Mesenchymal stem cell (in vitro differentiated cells and primary cell): Measurements from ENCODE around the gene ABI3BP.

Experiments
- DNase-seq: peaks from one replicate; pipeline ENCODE4 v3.0.0-alpha.2; 2013
- H2AFZ ChIP-seq: one replicate; pipeline ENCODE4 v1.6.1; 2013; ENCODE audit warnings: low read depth, mild to moderate bottlenecking, control low read depth, inconsistent platforms, low read length, moderate library complexity
- H2AK5ac ChIP-seq: 2 replicates; pipeline ENCODE4 v1.6.1; 2013; ENCODE audit warnings: low read length, moderate library complexity, mild to moderate bottlenecking, inconsistent platforms; ENCODE audit not compliant: severe bottlenecking
- H2BK120ac ChIP-seq: one replicate; pipeline ENCODE4 v1.6.1; 2013; ENCODE audit warnings: low read depth, mild to moderate bottlenecking, inconsistent platforms, low read length, moderate library complexity
- H2BK12ac ChIP-seq, 2 experiments: one replicate each; pipeline ENCODE4 v1.6.1; 2013; ENCODE audit warnings: inconsistent platforms in 2 of 2, low read length in 2 of 2, mild to moderate bottlenecking in 2 of 2, moderate library complexity in 2 of 2, control low read depth in 1 of 2
- H2BK15ac ChIP-seq: one replicate; pipeline ENCODE4 v1.6.1; 2013; ENCODE audit warnings: mild to moderate bottlenecking, low read depth, inconsistent platforms; ENCODE audit not compliant: poor library complexity, severe bottlenecking
- H2BK5ac ChIP-seq: 2 replicates; pipeline ENCODE4 v1.6.1; 2013; ENCODE audit warnings: low read depth, mild to moderate bottlenecking, low read length, control low read depth, inconsistent platforms; ENCODE audit not compliant: poor library complexity, severe bottlenecking
- H3K14ac ChIP-seq, 2 experiments: one replicate each; pipeline ENCODE4 v1.6.1; 2013; ENCODE audit warnings: inconsistent platforms in 2 of 2, low read length in 2 of 2, control low read depth in 1 of 2, mild to moderate bottlenecking in 1 of 2, moderate library complexity in 1 of 2
- H3K18ac ChIP-seq, 2 experiments: one replicate each; pipeline ENCODE4 v1.6.1; 2013; ENCODE audit warnings: inconsistent platforms in 2 of 2, low read length in 2 of 2, control low read depth in 1 of 2, low read depth in 1 of 2, mild to moderate bottlenecking in 1 of 2
- H3K23ac ChIP-seq, 2 experiments: one replicate each; pipeline ENCODE4 v1.6.1; 2013; ENCODE audit warnings: inconsistent platforms in 2 of 2, low read length in 2 of 2, mild to moderate bottlenecking in 2 of 2, moderate library complexity in 2 of 2, control low read depth in 1 of 2
- H3K27ac ChIP-seq: 2 replicates; pipeline ENCODE4 v1.5.1; 2013; ENCODE audit warnings: mild to moderate bottlenecking, moderate library complexity, low read length, control low read depth, inconsistent platforms; ENCODE audit not compliant: poor library complexity, severe bottlenecking
- H3K27me3 ChIP-seq, 2 experiments: 2 replicates each; pipeline versions ENCODE4 v1.6.1 to v1.7.0; 2013; ENCODE audit warnings: low read length in 2 of 2, mild to moderate bottlenecking in 2 of 2, moderate library complexity in 2 of 2, control low read depth in 1 of 2, inconsistent platforms in 1 of 2; ENCODE audit not compliant: control insufficient read depth in 1 of 2, insufficient read depth in 1 of 2
- H3K36me3 ChIP-seq, 2 experiments: 2 replicates each; pipeline versions ENCODE4 v1.6.1 to v1.7.0; 2013; ENCODE audit warnings: low read length in 2 of 2, control low read depth in 1 of 2, inconsistent platforms in 1 of 2, low read depth in 1 of 2, mild to moderate bottlenecking in 1 of 2; ENCODE audit not compliant: insufficient read depth in 2 of 2, control insufficient read depth in 1 of 2
- H3K4ac ChIP-seq, 2 experiments: one replicate each; pipeline ENCODE4 v1.6.1; 2013; ENCODE audit warnings: inconsistent platforms in 2 of 2, low read length in 2 of 2, mild to moderate bottlenecking in 2 of 2, moderate library complexity in 2 of 2, control low read depth in 1 of 2, low read depth in 1 of 2
- H3K4me1 ChIP-seq: 2 replicates; pipeline ENCODE4 v1.6.1; 2013; ENCODE audit warnings: low read depth, low read length, control low read depth; ENCODE audit not compliant: control insufficient read depth, insufficient read depth
- H3K4me2 ChIP-seq: 2 replicates; pipeline ENCODE4 v1.6.1; 2013; ENCODE audit warnings: low read length, mild to moderate bottlenecking, inconsistent platforms; ENCODE audit not compliant: poor library complexity, severe bottlenecking
- H3K4me3 ChIP-seq, 2 experiments: 2 replicates each; pipeline versions ENCODE4 v1.5.1 to v1.7.0; 2013; ENCODE audit warnings: low read length in 2 of 2, mild to moderate bottlenecking in 2 of 2, control low read depth in 1 of 2, low read depth in 1 of 2; ENCODE audit not compliant: insufficient read depth in 1 of 2
- H3K79me1 ChIP-seq: replicated peaks from 2 replicates; pipeline ENCODE4 v1.6.1; 2013; ENCODE audit warnings: mild to moderate bottlenecking, control low read depth, low read length, inconsistent platforms; ENCODE audit not compliant: poor library complexity, severe bottlenecking
- H3K9ac ChIP-seq: 2 replicates; pipeline ENCODE4 v1.7.0; 2013; ENCODE audit warnings: mild to moderate bottlenecking, low read length, moderate library complexity
- H3K9me3 ChIP-seq: 2 replicates; pipeline ENCODE4 v1.7.0; 2013; ENCODE audit warnings: mild to moderate bottlenecking, low read length; ENCODE audit not compliant: control insufficient read depth
- H4K8ac ChIP-seq: one replicate; pipeline ENCODE4 v1.6.1; 2013; ENCODE audit warnings: inconsistent platforms, mild to moderate bottlenecking, low read length, moderate library complexity
- H4K91ac ChIP-seq: one replicate; pipeline ENCODE4 v1.6.1; 2013; ENCODE audit warnings: mild to moderate bottlenecking, low read length, inconsistent platforms
- WGBS: methylation state at CpG from one replicate; pipeline ENCODE4 v1.1.7; 2013; ENCODE audit warnings: mixed read lengths; 5-methylcytosine and 5-hydroxymethylcytosine counted together

Gene ABI3BP

DNA sequence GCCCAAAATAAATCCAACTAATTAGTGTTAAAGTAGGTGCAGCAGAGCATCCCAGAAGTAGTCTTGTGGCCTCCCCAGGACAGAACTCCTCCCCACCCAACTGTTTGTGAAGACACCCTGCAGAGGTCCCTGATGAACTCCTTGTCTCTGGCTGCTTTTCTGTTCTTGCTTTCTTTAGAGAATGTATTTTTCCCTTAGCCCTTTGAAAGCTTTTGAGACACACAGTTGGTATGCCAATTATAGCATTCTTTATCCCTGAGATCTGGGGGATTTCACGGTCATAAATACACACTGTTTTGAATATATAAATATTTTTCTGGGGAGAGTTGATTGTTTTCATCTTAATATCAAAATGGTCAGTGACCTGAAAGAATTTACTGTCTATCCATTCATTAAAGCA lies 274.1 kb downstream of the ABI3BP start:
- no peak overlapping the region for H3K18ac ChIP-seq
- peaks cover 5% of the 10 kb centered on the region for H3K4me1 ChIP-seq
- WGBS: no CpG with 5 or more reads among the region's 1 CpG
- no peak overlapping the region for H4K91ac ChIP-seq
- H3K27ac ChIP-seq: no peak overlapping the region
- no peak overlapping the region for H2AK5ac ChIP-seq
- H2BK15ac ChIP-seq: no peak overlapping the region
- no peaks in the 10 kb centered on the region for H3K27me3 ChIP-seq
- no peak overlapping the region for H3K4ac ChIP-seq
- no peaks in the 10 kb centered on the region for H3K9me3 ChIP-seq
- no peak overlapping the region for H3K14ac ChIP-seq
- DNase-seq: no peak
- H3K36me3 ChIP-seq: peaks cover 14 to 93% of the 10 kb centered on the region in 2 experiments
- no peak overlapping the region for H3K4me2 ChIP-seq
- no peak overlapping the region for H3K23ac ChIP-seq
- no peak overlapping the region for H2AFZ ChIP-seq
- no peak overlapping the region for H4K8ac ChIP-seq
- peaks cover 6% of the 10 kb centered on the region for H3K79me1 ChIP-seq
- no peak overlapping the region for H3K4me3 ChIP-seq
- no peak overlapping the region for H2BK5ac ChIP-seq
- no peak overlapping the region for H2BK120ac ChIP-seq
- no peak overlapping the region for H2BK12ac ChIP-seq
- peak overlapping the region; percentile 37 for H3K9ac ChIP-seq

DNA sequence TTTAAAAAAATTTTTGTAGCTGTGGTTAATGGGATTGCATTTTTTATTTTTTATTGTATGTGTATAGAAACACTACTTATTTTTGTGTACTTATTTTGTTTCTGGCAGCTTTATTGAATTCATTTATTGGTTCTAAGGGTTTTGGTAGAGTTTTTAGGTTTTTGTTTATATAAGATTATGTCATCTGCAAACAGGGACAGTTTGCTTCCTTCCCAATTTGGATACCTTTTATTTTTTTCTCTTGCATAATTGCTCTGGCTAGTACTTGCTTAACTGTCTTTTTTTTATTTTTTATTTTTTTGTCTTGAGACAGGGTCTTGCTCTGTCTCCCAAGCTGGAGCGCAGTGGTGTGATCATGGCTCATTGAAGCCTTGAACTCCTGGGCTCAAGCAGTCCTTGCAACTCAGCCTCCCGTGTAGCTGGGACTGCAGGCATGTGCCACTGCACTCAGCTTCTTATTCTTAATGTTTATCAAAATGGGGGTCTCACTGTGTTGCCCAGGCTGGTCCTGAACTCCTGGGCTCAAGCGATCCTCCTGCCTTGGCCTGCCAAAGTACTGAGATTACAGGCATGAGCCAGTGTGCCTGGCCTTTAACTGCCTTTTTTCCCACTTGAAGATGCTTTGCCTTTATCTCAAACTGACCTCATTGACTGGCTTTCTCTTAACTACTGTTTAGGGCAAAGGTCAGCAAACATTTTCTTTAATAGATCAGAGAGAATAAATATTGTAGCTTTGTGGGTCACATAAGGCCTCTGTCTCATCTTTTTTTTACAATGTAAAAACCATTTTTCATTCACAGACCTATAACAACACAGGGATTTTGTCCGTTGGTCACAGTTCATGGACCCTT lies 275.4 kb downstream of the ABI3BP start:
- H3K18ac ChIP-seq: no peak overlapping the region

DNA sequence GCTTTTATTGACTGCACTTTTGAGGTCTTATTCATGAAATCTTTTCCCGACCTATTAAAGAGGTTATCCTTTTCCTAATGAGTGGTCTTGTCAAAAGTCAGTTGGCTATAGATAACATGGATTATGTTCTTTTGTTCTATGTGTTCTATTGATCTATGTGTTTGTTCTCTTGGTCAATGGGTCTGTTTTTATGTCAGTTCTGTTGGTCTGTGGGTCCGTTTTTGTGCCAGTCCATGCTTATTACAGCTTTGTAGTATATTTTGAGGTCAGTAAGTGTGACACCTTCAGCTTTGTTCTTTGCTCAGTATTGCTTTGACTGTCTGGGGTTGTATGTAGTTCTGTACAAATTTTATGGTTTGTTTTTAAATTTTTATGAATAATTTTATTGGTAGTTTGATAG lies 276.2 kb downstream of the ABI3BP start:
- DNase-seq: no peak
- no peak overlapping the region for H2BK120ac ChIP-seq
- no peak overlapping the region for H3K9ac ChIP-seq
- H3K4me3 ChIP-seq: no peak overlapping the region
- H3K79me1 ChIP-seq: peaks cover 6% of the 10 kb centered on the region
- H3K9me3 ChIP-seq: no peaks in the 10 kb centered on the region
- no peak overlapping the region for H3K18ac ChIP-seq
- peaks cover 18 to 81% of the 10 kb centered on the region in 2 experiments for H3K36me3 ChIP-seq
- H2AK5ac ChIP-seq: no peak overlapping the region
- H3K23ac ChIP-seq: no peak overlapping the region
- H3K4me2 ChIP-seq: no peak overlapping the region
- no peak overlapping the region for H2BK15ac ChIP-seq
- 100% methylated on average over 2 of the region's 2 CpGs for WGBS
- H2BK5ac ChIP-seq: no peak overlapping the region
- no peak overlapping the region for H4K91ac ChIP-seq
- no peak overlapping the region for H2AFZ ChIP-seq
- no peak overlapping the region for H2BK12ac ChIP-seq
- H3K27ac ChIP-seq: no peak overlapping the region
- no peak overlapping the region for H4K8ac ChIP-seq
- H3K4ac ChIP-seq: no peak overlapping the region
- peaks cover 5% of the 10 kb centered on the region for H3K4me1 ChIP-seq
- H3K27me3 ChIP-seq: no peaks in the 10 kb centered on the region
- no peak overlapping the region for H3K14ac ChIP-seq

More for the DNA sequence above, 275.4 kb downstream of the ABI3BP start:
- Histone ChIP-seq H3K27me3 (no peaks in the 10 kb centered on the region), H3K4ac (no peak overlapping the region), H2BK120ac (no peak overlapping the region), H2BK12ac (no peak overlapping the region), H3K9me3 (no peaks in the 10 kb centered on the region), H3K79me1 (peaks cover 6% of the 10 kb centered on the region), H4K8ac (no peak overlapping the region), H2AFZ (no peak overlapping the region), H3K36me3 (peaks cover 18 to 89% of the 10 kb centered on the region in 2 experiments), H4K91ac (no peak overlapping the region), H3K4me2 (no peak overlapping the region), H3K14ac (no peak overlapping the region), H2AK5ac (no peak overlapping the region), H3K4me1 (peaks cover 5% of the 10 kb centered on the region), H3K23ac (peak overlapping the region in 1 of 2 experiments; percentile 42), H3K27ac (no peak overlapping the region), H3K4me3 (no peak overlapping the region), H2BK5ac (no peak overlapping the region), H3K9ac (no peak overlapping the region), H2BK15ac (no peak overlapping the region)
- WGBS: 97% methylated on average over 3 of the region's 4 CpGs
- DNase-seq: no peak

DNA sequence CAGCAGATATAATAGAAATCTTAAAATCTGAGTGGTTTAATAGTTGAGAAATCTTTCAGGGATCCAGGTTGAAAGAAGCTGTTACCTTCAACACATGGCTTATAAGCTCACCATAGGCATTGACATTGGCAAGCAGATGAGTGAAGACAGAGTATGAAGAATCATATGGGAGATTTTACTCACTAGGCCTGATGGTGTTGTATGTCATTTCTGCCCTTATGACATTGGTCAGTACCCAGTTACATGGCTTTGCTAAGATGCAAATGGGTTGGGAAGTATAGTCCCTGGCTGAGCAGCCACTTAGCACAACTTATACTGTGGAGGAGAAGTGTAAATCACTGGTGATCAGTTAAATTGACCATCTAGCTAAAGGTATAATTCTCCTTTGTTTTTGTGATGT lies 278.0 kb downstream of the ABI3BP start:
- Histone ChIP-seq H3K4me3 (no peak overlapping the region), H3K4me1 (peaks cover 6% of the 10 kb centered on the region), H2BK120ac (no peak overlapping the region), H3K14ac (no peak overlapping the region), H2BK12ac (no peak overlapping the region), H3K4me2 (no peak overlapping the region), H4K8ac (no peak overlapping the region), H3K27me3 (no peaks in the 10 kb centered on the region), H3K18ac (no peak overlapping the region), H3K4ac (no peak overlapping the region), H3K23ac (peak overlapping the region in 1 of 2 experiments; percentile 60), H3K27ac (no peak overlapping the region), H2BK15ac (no peak overlapping the region), H2BK5ac (no peak overlapping the region), H3K9ac (no peak overlapping the region), H2AK5ac (no peak overlapping the region), H3K79me1 (no peaks in the 10 kb centered on the region), H3K36me3 (peaks cover 14 to 71% of the 10 kb centered on the region in 2 experiments), H3K9me3 (no peaks in the 10 kb centered on the region), H4K91ac (no peak overlapping the region), H2AFZ (no peak overlapping the region)
- no peak for DNase-seq
